KOPT-K1 (cell line): ENCODE data around the gene GPSM3.

ENCODE experiments used
- H3K27ac ChIP-seq: fragments of 200-600 bp; sonication (generic); 2 replicates; pipeline ENCODE4 v1.5.1; 2016; ENCODE audit warnings: antibody characterized with exemption, mild to moderate bottlenecking, low read depth, low read length; ENCODE audit not compliant: poor library complexity, severe bottlenecking
- H3K36me3 ChIP-seq: fragments of 200-600 bp; sonication (generic); 2 replicates; pipeline ENCODE4 v1.5.1; 2017; ENCODE audit warnings: antibody characterized with exemption, mild to moderate bottlenecking, low read length, moderate library complexity; ENCODE audit not compliant: insufficient read depth
- H3K9me3 ChIP-seq: fragments of 200-600 bp; sonication (generic); 2 replicates; pipeline ENCODE4 v1.5.1; 2017; ENCODE audit warnings: antibody characterized with exemption, low read length, mild to moderate bottlenecking; ENCODE audit not compliant: insufficient read depth, poor library complexity, severe bottlenecking

GPSM3 gene

DNA sequence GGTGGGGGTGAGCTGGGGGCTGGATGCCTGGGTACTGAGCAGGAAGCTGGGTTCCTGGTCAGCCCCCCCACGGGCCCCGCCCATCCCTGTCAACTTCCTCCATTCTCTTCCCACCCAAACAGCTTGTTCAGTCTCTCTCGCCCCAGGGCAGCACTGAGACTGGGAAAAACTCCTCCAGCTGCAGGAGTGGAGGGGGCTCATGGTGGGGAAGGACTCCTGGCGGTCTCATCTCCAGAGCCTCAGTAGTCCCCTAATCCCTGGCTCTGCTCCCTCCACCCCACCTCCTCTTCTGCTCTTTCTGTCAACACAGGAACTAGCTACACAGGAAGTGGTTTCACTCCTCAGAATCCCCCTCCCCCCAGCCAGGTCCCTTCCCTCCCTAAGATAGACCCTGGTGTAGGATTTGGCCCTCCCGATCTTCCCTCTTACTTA, at the start of gene GPSM3:
TSS of gene GPSM3 (minus strand) at position 36 of the 432 bp plus-strand sequence. CDS start 130 bp downstream, outside the sequence.
- peak within 1 kb of the TSS; percentile 98 for H3K27ac ChIP-seq
- H3K9me3 ChIP-seq: no peaks in the 10 kb centered on the region
- peaks cover 7% of the 10 kb centered on the region for H3K36me3 ChIP-seq

DNA sequence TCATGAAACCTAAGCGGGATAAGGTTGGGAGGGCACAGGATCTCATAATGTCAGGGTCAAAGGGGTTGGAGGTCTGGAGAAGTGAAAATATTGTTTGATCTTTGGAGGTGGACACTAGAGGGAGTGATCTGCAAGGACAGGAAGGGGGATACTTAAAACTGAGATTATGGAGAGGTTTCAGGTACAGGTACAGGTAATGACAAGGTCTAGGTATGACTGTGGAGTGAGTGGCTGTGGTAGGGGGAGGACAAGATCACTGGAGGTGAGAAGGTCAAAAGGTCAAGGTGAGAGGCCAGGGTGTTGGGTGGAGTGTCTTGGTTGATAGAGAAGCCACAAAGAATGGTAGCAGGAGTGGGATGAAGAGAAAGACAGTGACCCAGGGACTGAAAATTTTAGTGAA, 48.2 kb upstream of the GPSM3 start:
- Histone ChIP-seq H3K27ac (no peak overlapping the region), H3K36me3 (no peaks in the 10 kb centered on the region), H3K9me3 (no peaks in the 10 kb centered on the region)

DNA sequence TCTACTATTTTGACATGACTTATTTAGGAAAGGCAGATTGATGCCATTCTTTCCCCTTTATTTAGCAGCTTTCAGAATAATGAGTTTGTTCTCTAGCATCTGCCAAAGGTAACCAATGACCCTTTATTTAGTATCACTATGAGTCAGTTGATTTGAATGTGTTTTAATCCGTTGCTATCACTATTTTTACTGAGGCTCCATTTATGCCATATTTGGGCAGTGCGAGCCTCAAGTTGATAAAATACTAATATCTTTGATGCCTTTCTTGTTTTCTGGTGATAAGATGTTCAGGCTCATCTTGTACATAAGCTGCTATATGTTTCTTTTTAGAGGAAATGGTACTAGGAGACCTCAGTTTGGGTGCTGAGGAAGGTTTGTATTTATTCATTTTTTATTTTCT, 47.0 kb upstream of the GPSM3 start:
- Histone ChIP-seq H3K36me3 (no peaks in the 10 kb centered on the region), H3K9me3 (no peaks in the 10 kb centered on the region), H3K27ac (no peak overlapping the region)

DNA sequence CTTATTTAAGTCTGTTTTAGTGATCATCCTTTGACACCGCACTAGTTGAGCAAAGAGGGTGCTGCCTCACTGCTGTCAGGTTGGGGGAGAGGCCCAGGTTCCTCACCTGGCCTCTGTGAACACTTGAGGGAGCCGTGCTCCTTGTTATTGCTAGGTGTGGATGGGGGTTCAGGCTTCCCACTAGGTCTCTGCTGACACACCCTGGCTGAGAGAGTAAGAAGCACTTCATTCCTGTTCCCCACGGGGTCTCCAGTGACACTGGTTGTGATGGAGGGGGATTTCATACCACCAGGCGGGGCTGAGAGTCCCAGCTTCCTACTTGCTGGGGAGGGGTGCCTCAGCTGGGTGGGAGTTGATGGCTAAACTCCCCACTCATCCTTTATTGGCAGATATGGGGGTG, 42.5 kb upstream of the GPSM3 start:
- Histone ChIP-seq H3K9me3 (no peaks in the 10 kb centered on the region), H3K27ac (no peak overlapping the region), H3K36me3 (no peaks in the 10 kb centered on the region)

DNA sequence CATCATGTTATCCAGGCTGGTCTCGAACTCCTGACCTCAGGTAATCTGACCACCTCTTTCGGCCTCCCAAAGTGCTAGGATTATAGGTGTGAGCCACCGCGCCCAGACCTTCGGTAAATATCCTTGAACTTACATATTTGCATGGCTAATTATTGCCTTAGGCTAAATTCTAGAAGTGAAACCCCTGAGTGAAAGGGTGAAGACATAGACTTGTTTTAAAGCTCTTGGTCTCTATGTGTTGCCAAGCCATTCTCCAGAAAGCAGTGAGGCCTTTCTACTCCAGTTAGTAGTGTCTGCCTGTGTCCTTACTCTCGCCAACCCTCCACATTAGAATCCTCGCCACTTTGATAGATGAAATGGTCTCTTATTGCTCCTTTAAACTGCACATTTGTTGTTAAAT, 34.0 kb upstream of the GPSM3 start:
- H3K9me3 ChIP-seq: no peaks in the 10 kb centered on the region
- no peaks in the 10 kb centered on the region for H3K36me3 ChIP-seq
- no peak overlapping the region for H3K27ac ChIP-seq

DNA sequence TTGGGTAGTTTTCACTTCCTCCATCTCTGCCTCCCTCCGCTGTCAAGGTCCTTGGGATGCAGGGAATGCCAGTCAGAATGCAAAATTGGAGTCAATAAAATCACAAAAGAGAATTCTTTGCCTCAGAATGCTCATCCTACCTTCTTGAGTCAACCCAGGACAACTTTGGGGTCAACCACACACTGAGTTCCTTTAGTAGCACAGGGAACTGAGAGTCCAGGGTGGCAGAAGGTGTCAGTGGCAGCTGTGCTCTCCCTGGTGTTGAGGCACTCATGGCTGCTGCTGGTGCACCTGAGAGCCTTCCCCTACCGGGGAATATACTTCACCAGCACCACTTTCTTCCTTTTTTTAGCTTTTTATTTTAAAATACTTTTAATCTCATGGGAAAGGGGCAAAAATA, 32.3 kb upstream of the GPSM3 start:
- no peak overlapping the region for H3K27ac ChIP-seq
- H3K9me3 ChIP-seq: no peaks in the 10 kb centered on the region
- H3K36me3 ChIP-seq: no peaks in the 10 kb centered on the region

DNA sequence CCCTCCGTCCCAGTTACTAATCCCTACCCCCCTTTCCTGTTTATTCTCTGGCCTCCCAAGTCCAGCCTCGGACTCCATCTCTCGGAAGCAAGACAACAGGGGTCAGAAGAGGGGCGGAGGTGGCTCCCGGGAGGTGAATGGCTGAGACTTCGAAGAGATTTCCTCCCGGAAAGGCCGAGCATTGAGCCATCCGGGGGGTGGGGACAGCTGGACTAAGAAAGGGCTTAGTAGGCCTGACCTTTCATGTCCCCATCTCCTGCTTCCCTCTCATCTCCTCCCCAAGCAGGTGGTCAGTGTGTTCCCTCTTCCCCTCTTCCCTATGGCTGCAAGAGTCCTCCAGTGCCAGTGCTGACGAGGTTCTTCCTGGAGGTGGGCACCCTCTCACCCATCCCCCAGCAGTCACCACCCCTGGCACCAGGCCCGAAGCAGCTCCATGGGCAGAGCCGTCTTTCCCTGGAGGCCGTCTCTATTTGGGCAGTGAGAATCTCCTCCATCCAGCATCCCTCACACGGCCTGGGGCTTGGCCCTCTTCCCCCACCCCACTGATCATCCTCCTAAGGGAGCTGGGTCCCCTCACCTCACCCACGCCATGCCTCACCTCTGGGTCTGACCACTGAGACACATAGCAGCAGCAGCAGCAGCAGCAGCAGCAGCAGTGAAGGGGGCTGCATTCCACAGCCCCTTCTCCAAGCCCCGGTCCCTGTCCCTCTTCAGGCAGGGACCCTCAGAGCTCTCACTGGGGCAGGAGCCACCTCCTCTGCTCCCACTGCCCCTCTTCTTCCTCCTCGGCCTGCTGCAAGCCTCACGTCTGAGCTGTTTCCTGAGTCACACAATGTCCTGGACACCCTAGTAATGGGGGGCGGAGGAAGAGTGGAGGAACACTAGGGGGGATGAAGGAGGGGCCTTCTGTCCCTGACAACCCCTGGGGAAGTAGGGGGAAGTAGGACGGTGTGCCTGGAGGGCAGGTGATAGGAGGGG, 31.1 kb upstream of the GPSM3 start, which contains the start of gene NOTCH4:
TSS of gene NOTCH4 (minus strand) at position 810 of the 978 bp plus-strand sequence. CDS start at position 671, 139 bp downstream.
- Histone ChIP-seq H3K9me3 (no peaks in the 10 kb centered on the region), H3K27ac (no peak within 1 kb of the TSS), H3K36me3 (no peaks in the 10 kb centered on the region)

DNA sequence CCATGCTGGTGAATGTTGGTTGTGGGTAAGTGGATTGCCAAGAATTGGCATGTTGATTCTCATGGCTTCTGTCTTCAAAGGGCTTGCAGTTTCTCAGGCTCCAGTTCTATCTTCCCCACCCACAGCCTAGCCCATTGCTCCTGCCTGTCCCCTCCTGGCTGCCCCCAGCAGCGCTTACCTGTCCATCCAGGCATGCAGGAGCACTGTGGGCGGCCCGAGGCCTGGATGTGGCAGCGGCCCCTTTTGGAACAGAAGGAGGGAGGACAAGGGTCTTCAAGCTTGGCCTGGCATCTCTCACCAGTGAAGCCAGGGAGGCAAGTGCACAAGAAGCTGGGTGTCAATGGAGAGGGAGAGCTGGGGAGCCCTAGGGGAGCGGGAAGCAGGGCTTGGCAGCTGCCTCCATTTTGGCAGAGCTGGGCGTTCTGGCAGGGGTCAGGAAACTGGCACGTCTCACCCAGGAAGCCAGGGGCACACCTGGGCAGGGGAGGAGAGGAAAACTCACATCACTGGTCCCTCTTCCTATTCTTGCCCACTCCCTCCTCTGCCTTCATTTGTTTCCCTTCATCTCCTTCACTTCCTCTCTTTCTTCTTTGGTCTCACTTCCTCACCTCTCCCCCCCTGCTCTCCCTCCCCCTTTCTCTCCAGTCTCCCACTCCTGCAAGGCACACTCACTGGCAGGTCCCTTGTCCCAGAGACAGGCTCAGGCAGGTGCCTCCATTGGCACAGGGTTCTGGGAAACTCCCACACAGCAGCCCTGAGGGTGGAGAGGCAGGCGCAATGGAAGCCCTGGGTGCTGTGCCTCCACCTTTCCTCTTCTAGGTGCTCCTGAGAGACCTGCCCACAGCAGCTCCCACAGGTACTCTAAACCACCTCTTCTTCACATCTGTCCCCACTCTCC, 30.1 kb upstream of the GPSM3 start:
- Histone ChIP-seq H3K36me3 (no peaks in the 10 kb centered on the region), H3K27ac (no peak overlapping the region), H3K9me3 (no peaks in the 10 kb centered on the region)

- Histone ChIP-seq H3K36me3 (no peaks in the 10 kb centered on the region), H3K27ac (no peak overlapping the region), H3K9me3 (no peaks in the 10 kb centered on the region)
Observed at GRCh38 chr6:32220021-32220420, 27.6 kb upstream of the GPSM3 start.

GRCh38 chr6:32218167-32218566, 25.7 kb upstream of the GPSM3 start:
- no peaks in the 10 kb centered on the region for H3K36me3 ChIP-seq
- H3K27ac ChIP-seq: no peak overlapping the region
- H3K9me3 ChIP-seq: no peaks in the 10 kb centered on the region

DNA sequence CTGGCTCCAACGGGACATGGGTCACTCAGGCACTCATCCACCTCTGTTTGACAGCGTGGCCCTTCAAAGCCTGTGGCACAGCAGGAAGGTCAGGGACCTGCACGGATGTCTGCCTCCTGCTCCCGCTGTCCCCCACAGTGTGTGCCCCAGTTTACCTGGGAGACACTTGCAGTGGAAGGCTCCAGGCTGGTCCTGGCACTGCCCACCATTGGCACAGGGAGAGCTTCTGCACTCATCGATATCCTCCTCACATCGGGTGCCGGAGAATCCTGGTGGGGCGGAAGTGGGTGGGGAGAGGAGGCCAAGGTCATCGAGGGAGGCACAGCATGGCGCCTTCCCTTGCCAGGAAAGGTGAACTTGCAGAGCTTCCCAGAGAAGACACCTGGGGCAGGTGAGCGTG, 24.6 kb upstream of the GPSM3 start:
- Histone ChIP-seq H3K27ac (no peak overlapping the region), H3K36me3 (no peaks in the 10 kb centered on the region), H3K9me3 (no peaks in the 10 kb centered on the region)

DNA sequence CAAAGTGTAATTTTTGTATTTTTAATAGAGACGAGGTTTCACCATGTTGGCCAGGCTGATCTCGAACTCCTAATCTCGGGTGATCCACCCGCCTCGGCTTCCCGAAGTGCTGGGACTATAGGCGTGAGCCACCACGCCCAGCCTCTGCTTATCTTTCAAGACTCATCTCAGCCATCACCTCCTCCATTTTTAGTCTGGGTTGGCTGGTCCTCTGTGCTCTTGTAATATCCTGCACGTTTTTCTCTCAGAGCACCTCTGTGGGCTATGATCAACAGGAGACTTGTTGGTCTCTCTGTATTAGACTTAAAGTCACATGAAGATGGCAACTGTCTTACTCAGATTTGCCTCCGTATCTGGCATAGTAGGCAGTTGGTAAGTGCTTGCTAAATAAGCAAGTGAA, 23.8 kb upstream of the GPSM3 start:
- Histone ChIP-seq H3K36me3 (no peaks in the 10 kb centered on the region), H3K9me3 (no peaks in the 10 kb centered on the region), H3K27ac (no peak overlapping the region)

DNA sequence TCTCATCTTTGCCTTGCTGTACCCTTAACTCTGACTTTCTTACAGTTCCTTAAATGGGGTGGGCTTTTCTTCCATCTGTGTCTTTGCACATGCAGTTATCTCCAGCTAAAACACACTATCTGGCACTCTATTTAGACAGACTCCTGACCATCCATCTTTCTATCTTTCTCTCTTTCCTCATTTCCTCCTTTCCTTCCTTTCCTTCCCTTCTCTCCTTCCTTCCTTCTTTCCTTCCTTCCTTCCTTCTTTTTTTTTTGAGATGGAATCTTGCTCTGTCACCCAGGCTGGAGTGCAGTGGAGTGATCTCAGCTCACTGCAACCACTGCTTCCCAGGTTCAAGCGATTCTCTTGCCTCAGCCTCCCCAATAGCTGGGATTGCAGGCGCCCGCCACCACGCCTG, 23.2 kb upstream of the GPSM3 start:
- Histone ChIP-seq H3K9me3 (no peaks in the 10 kb centered on the region), H3K27ac (no peak overlapping the region), H3K36me3 (no peaks in the 10 kb centered on the region)

DNA sequence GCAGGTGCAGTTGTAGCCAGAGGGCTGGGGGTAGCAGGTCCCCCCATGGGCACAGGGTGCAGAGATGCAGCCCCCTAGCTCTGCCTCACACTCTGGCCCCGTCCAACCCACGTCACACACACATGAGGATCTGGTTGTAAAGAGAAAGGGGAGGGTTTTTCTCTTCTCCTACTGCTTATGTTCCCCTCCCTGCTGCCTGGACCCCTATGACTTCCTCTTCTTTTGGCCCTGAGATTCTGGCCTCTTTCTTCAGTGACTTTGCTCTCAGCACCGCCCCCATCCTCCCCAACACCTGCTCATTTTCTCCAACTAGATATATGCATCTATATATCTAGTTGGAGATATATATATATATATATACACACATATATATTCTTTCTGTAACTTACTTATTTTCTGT, 21.7 kb upstream of the GPSM3 start:
- H3K27ac ChIP-seq: no peak overlapping the region
- H3K9me3 ChIP-seq: no peaks in the 10 kb centered on the region
- H3K36me3 ChIP-seq: no peaks in the 10 kb centered on the region

DNA sequence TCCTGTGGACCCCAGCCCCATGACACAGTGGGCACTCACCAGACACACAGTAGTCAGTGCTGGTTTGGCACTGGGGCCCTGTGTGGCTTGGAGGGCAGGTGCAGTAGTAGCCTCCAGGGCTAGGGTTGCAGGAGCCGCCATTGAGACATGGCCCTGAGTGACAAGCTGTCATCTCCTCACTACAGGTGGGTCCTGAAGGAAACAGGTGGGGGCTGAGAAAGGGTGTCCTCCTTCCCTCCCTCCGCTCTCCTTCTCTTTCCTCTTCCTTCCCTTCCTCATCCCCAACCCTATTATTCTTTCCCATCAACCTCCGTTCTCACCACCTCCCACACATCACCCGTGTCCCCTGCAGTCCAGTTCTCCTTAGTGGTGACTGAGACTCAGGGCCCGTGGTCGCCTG, 21.2 kb upstream of the GPSM3 start:
- no peak overlapping the region for H3K27ac ChIP-seq
- H3K36me3 ChIP-seq: no peaks in the 10 kb centered on the region
- no peaks in the 10 kb centered on the region for H3K9me3 ChIP-seq
